Endothelial cell (in vitro differentiated cells): ENCODE data around the gene MMP27. TPM values are rescaled to one million over a fixed set of nuclear protein-coding genes. Genes with fewer than 3 reads are reported as not detected.

ENCODE experiments used
- DNase-seq: peaks from one replicate; pipeline ENCODE4 v3.0.0; 2021; ENCODE audit warnings: low spot score
- H3K27ac Mint-ChIP-seq: one replicate; pipeline ENCODE4 v1.8.0; 2021; ENCODE audit warnings: mixed read lengths, inconsistent platforms; ENCODE audit not compliant: unreplicated experiment
- H3K27me3 Mint-ChIP-seq: one replicate; pipeline ENCODE4 v1.8.0; 2021; ENCODE audit warnings: mild to moderate bottlenecking, moderate library complexity, mixed read lengths, inconsistent platforms; ENCODE audit not compliant: unreplicated experiment
- H3K36me3 Mint-ChIP-seq: one replicate; pipeline ENCODE4 v1.8.0; 2021; ENCODE audit warnings: mild to moderate bottlenecking, low read depth, mixed read lengths, inconsistent platforms; ENCODE audit not compliant: unreplicated experiment
- H3K4me1 Mint-ChIP-seq: one replicate; pipeline ENCODE4 v1.8.0; 2021; ENCODE audit warnings: mild to moderate bottlenecking, mixed read lengths, inconsistent platforms; ENCODE audit not compliant: unreplicated experiment
- H3K4me3 Mint-ChIP-seq: one replicate; pipeline ENCODE4 v1.8.0; 2021; ENCODE audit warnings: mild to moderate bottlenecking, mixed read lengths, inconsistent platforms; ENCODE audit not compliant: unreplicated experiment
- H3K9me3 Mint-ChIP-seq: one replicate; pipeline ENCODE4 v1.8.0; 2021; ENCODE audit warnings: mixed read lengths, inconsistent platforms; ENCODE audit not compliant: unreplicated experiment
- CTCF ChIP-seq: fragments of 200-600 bp; sonication (generic); IDR thresholded peaks from one replicate; pipeline ENCODE4 v1.5.0; 2021; ENCODE audit warnings: antibody characterized with exemption; ENCODE audit not compliant: unreplicated experiment
- total RNA-seq: library from RNA; stranded (reverse); fragmentation: NEBNext Ultra II Directional; extraction: Animal tissue kit (Norgen Biotek cat#: 25700); gene quantifications from one replicate; pipeline ENCODE4 v1.2.1, GENCODE V29; 2021; ENCODE audit not compliant: unreplicated experiment

The MMP27 gene
- total RNA-seq, 1 donor from 2014 or later: not detected

- Mint-ChIP-seq H3K9me3 (no peaks in the 10 kb centered on the region), H3K36me3 (no peaks in the 10 kb centered on the region), H3K4me3 (no peak overlapping the region), H3K4me1 (no peaks in the 10 kb centered on the region), H3K27ac (no peak overlapping the region), H3K27me3 (no peaks in the 10 kb centered on the region)
- DNase-seq: no peak
- TF ChIP-seq CTCF: no peak
Observed at GRCh38 chr11:102678022-102678421, 27.5 kb downstream of the MMP27 start.

- Mint-ChIP-seq H3K27ac (no peak overlapping the region), H3K36me3 (no peaks in the 10 kb centered on the region), H3K4me3 (no peak overlapping the region), H3K27me3 (no peaks in the 10 kb centered on the region), H3K4me1 (no peaks in the 10 kb centered on the region), H3K9me3 (no peaks in the 10 kb centered on the region)
- no peak for TF ChIP-seq CTCF
- no peak for DNase-seq
Observed at GRCh38 chr11:102676084-102676483, 29.5 kb downstream of the MMP27 start.

GRCh38 chr11:102669664-102670063, 35.9 kb downstream of the MMP27 start:
- H3K4me3 Mint-ChIP-seq: no peak overlapping the region
- no peak for DNase-seq
- no peaks in the 10 kb centered on the region for H3K4me1 Mint-ChIP-seq
- no peaks in the 10 kb centered on the region for H3K9me3 Mint-ChIP-seq
- no peak for TF ChIP-seq CTCF
- no peaks in the 10 kb centered on the region for H3K36me3 Mint-ChIP-seq
- no peaks in the 10 kb centered on the region for H3K27me3 Mint-ChIP-seq
- H3K27ac Mint-ChIP-seq: no peak overlapping the region

GRCh38 chr11:102666331-102666957, 39.1 kb downstream of the MMP27 start:
- DNase-seq: no peak
- Mint-ChIP-seq H3K27me3 (no peaks in the 10 kb centered on the region), H3K4me3 (no peak overlapping the region), H3K36me3 (no peaks in the 10 kb centered on the region), H3K9me3 (no peaks in the 10 kb centered on the region), H3K4me1 (no peaks in the 10 kb centered on the region), H3K27ac (no peak overlapping the region)
- peak; percentile 86 for TF ChIP-seq CTCF

GRCh38 chr11:102664001-102664752, 41.4 kb downstream of the MMP27 start:
- DNase-seq: peak; percentile 12
- Mint-ChIP-seq H3K9me3 (no peaks in the 10 kb centered on the region), H3K4me1 (no peaks in the 10 kb centered on the region), H3K27ac (no peak overlapping the region), H3K36me3 (no peaks in the 10 kb centered on the region), H3K4me3 (no peak overlapping the region), H3K27me3 (no peaks in the 10 kb centered on the region)
- peak; percentile 34 for TF ChIP-seq CTCF
